Kidney epithelial cell (primary cell): ENCODE results near the gene KRTAP20-2. TPM values are rescaled to one million over a fixed set of nuclear protein-coding genes. Genes with fewer than 3 reads are reported as not detected.

ENCODE experiments used
- DNase-seq: peaks from one replicate; pipeline ENCODE4 v3.0.0-alpha.2; 2010; ENCODE audit warnings: low read depth
- H3K27me3 ChIP-seq: 2 replicates; pipeline ENCODE4 v1.6.0; 2011; ENCODE audit warnings: low read length; ENCODE audit not compliant: control insufficient read depth, insufficient read depth
- H3K36me3 ChIP-seq: 2 replicates; pipeline ENCODE4 v1.5.1; 2011; ENCODE audit warnings: low read length; ENCODE audit not compliant: control insufficient read depth, insufficient read depth
- H3K4me3 ChIP-seq: 2 replicates; pipeline ENCODE4 v1.5.1; 2011; ENCODE audit warnings: low read depth, mild to moderate bottlenecking, control low read depth, low read length
- CTCF ChIP-seq: IDR thresholded peaks from 2 replicates; pipeline ENCODE4 v1.5.1; 2011; ENCODE audit warnings: mild to moderate bottlenecking, moderate library complexity, low read length, control low read depth, inconsistent platforms; ENCODE audit not compliant: insufficient read depth, poor library complexity, severe bottlenecking
- total RNA-seq: library from RNA; depleted of rRNA; stranded (reverse); fragments of >200 nt; gene quantifications from 2 replicates; pipeline ENCODE4 v1.2.3, GENCODE V29; 2015

The KRTAP20-2 gene
- total RNA-seq, 1 donor from 2014 or later: not detected

- Histone ChIP-seq H3K36me3 (no peaks in the 10 kb centered on the region), H3K27me3 (no peaks in the 10 kb centered on the region), H3K4me3 (no peak overlapping the region)
- TF ChIP-seq CTCF: no peak
- DNase-seq: no peak
Observed at GRCh38 chr21:30646904-30647414, 12.0 kb downstream of the KRTAP20-2 start.

GRCh38 chr21:30652891-30653290 lies 17.9 kb downstream of the KRTAP20-2 start:
- no peak for TF ChIP-seq CTCF
- no peak overlapping the region for H3K4me3 ChIP-seq
- no peaks in the 10 kb centered on the region for H3K27me3 ChIP-seq
- no peak for DNase-seq
- H3K36me3 ChIP-seq: no peaks in the 10 kb centered on the region

DNA sequence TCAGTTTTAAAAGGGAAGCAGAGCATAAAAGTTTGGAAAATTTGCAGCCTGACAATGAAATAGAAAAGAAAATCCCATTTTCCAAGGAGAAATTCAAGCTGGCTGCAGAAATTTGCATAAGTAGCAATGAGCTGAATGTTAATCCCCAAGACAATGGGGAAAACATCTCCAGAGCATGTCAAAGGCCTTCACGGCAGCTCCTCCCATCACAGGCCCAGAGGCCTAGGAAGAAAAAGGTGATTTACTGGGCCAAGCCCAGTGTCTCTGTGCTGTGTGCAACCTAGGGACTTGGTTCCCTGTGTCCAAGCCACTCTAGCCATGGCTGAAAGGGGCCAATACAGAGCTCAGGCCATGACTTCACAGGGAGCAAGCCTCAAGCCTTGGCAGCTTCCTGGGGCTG lies 33.8 kb downstream of the KRTAP20-2 start:
- H3K4me3 ChIP-seq: no peak overlapping the region
- no peak for TF ChIP-seq CTCF
- H3K36me3 ChIP-seq: no peaks in the 10 kb centered on the region
- H3K27me3 ChIP-seq: no peaks in the 10 kb centered on the region
- DNase-seq: no peak

GRCh38 chr21:30672985-30673650 lies 38.1 kb downstream of the KRTAP20-2 start:
- TF ChIP-seq CTCF: no peak
- Histone ChIP-seq H3K4me3 (no peak overlapping the region), H3K27me3 (no peaks in the 10 kb centered on the region), H3K36me3 (no peaks in the 10 kb centered on the region)
- no peak for DNase-seq

- Histone ChIP-seq H3K4me3 (no peak overlapping the region), H3K36me3 (no peaks in the 10 kb centered on the region), H3K27me3 (no peaks in the 10 kb centered on the region)
- TF ChIP-seq CTCF: no peak
- no peak for DNase-seq
Observed at GRCh38 chr21:30674312-30674711, 39.3 kb downstream of the KRTAP20-2 start.

DNA sequence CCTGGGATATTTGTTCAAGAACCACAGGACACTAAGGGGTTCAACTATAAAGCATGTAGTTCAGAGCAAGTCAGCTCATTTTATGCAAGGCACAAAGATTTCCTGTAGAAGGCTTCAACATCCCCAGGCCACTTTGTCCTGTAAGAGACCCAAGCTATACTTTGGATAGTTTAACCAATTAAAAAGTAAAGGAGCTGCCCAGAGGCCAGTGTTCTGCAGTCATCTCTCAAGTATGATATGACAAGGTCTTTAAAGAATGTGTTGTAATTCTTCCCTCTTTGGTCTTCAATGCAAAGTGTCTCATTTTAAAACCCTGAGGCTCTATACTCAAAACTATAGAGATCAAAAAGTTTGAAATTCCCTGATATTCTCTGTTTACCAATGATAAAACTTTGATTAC lies 41.7 kb downstream of the KRTAP20-2 start:
- no peak for TF ChIP-seq CTCF
- Histone ChIP-seq H3K4me3 (no peak overlapping the region), H3K36me3 (no peaks in the 10 kb centered on the region), H3K27me3 (no peaks in the 10 kb centered on the region)
- DNase-seq: no peak
